ENCODE measurements around the gene RAB3GAP2. TPM values are rescaled to one million over a fixed set of nuclear protein-coding genes. Genes with fewer than 3 reads are reported as not detected.
"Not testable (repeated sequence)": the region's sequence is repeated elsewhere in the genome, so short reads cannot be mapped to it uniquely, and the experiment has no call there.

The RAB3GAP2 gene
- total RNA-seq, 1 donor from 2014 or later, result 51.2 TPM

- H3K27ac Mint-ChIP-seq, result peak overlapping the region; percentile 45
- no peaks in the 10 kb centered on the region for H3K27me3 Mint-ChIP-seq
- TF ChIP-seq CTCF (conservative IDR thresholded peaks at IDR 0.05), result no peak
- no peaks in the 10 kb centered on the region for H3K4me1 Mint-ChIP-seq (ENCODE audit: unreplicated experiment)
- H3K36me3 Mint-ChIP-seq, result peaks cover 14% of the 10 kb centered on the region
- no peak for DNase-seq (ENCODE audit: extremely low spot score, unreplicated experiment)
- no peaks in the 10 kb centered on the region for H3K9me3 Mint-ChIP-seq
- peak overlapping the region; percentile 5 for H3K4me3 Mint-ChIP-seq
Observed at GRCh38 chr1:220121791-220122530, 150.3 kb downstream of the RAB3GAP2 start.

- peaks cover 10% of the 10 kb centered on the region for H3K36me3 Mint-ChIP-seq
- no peaks in the 10 kb centered on the region for H3K27me3 Mint-ChIP-seq
- peak overlapping the region; percentile 75 for H3K27ac Mint-ChIP-seq
- no peaks in the 10 kb centered on the region for H3K9me3 Mint-ChIP-seq
- no peak for TF ChIP-seq CTCF (conservative IDR thresholded peaks at IDR 0.05)
- DNase-seq (ENCODE audit: extremely low spot score, unreplicated experiment), result no peak
- H3K4me1 Mint-ChIP-seq (ENCODE audit: unreplicated experiment), result no peaks in the 10 kb centered on the region
- H3K4me3 Mint-ChIP-seq, result peak overlapping the region; percentile 75
Observed at GRCh38 chr1:220119043-220119512, 153.2 kb downstream of the RAB3GAP2 start.

- Mint-ChIP-seq H3K27me3 (no peaks in the 10 kb centered on the region), H3K4me1 (ENCODE audit: unreplicated experiment) (no peaks in the 10 kb centered on the region), H3K36me3 (peaks cover 13% of the 10 kb centered on the region), H3K27ac (no peak overlapping the region), H3K4me3 (no peak overlapping the region), H3K9me3 (no peaks in the 10 kb centered on the region)
- TF ChIP-seq CTCF (conservative IDR thresholded peaks at IDR 0.05), result peak; percentile 74
- no peak for DNase-seq (ENCODE audit: extremely low spot score, unreplicated experiment)
Observed at GRCh38 chr1:220113136-220113695, 159.0 kb downstream of the RAB3GAP2 start.

GRCh38 chr1:220112600-220112999 lies 159.7 kb downstream of the RAB3GAP2 start:
- H3K4me3 Mint-ChIP-seq; H3K27me3 Mint-ChIP-seq; DNase-seq (ENCODE audit: extremely low spot score, unreplicated experiment); H3K27ac Mint-ChIP-seq; H3K9me3 Mint-ChIP-seq; H3K4me1 Mint-ChIP-seq (ENCODE audit: unreplicated experiment): not testable (repeated sequence)
- peaks cover 13% of the 10 kb centered on the region for H3K36me3 Mint-ChIP-seq

GRCh38 chr1:220110473-220110872 lies 161.8 kb downstream of the RAB3GAP2 start:
- not testable (repeated sequence) for H3K4me1 Mint-ChIP-seq (ENCODE audit: unreplicated experiment); H3K4me3 Mint-ChIP-seq; DNase-seq (ENCODE audit: extremely low spot score, unreplicated experiment); H3K9me3 Mint-ChIP-seq; H3K27ac Mint-ChIP-seq; H3K27me3 Mint-ChIP-seq
- H3K36me3 Mint-ChIP-seq, result peaks cover 22% of the 10 kb centered on the region

- H3K4me1 Mint-ChIP-seq (ENCODE audit: unreplicated experiment), result peaks cover 7% of the 10 kb centered on the region
- H3K9me3 Mint-ChIP-seq, result no peaks in the 10 kb centered on the region
- peaks cover 18% of the 10 kb centered on the region for H3K36me3 Mint-ChIP-seq
- no peak overlapping the region for H3K27ac Mint-ChIP-seq
- H3K4me3 Mint-ChIP-seq, result no peak overlapping the region
- no peaks in the 10 kb centered on the region for H3K27me3 Mint-ChIP-seq
- TF ChIP-seq CTCF (conservative IDR thresholded peaks at IDR 0.05), result no peak
- no peak for DNase-seq (ENCODE audit: extremely low spot score, unreplicated experiment)
Observed at GRCh38 chr1:220099826-220100225, 172.4 kb downstream of the RAB3GAP2 start.

Small RNAs within 50 kb of the gene (microRNA-seq; reads per million reads assigned to microRNA genes)
- gene MIR194-1 (528 reads per million, percentile 78 among the genes with 10 or more reads in this experiment), gene MIR215 (776 reads per million, percentile 81 among the genes with 10 or more reads in this experiment), gene MIR664A (209 reads per million, percentile 68 among the genes with 10 or more reads in this experiment)

Other genes starting within 250 kb of the RAB3GAP2 start
- gene EPRS1, start 225.9 kb downstream of the RAB3GAP2 start, total RNA-seq (ENCODE audit: low replicate concordance), result 99.6 and 116 TPM in 2 replicates
- 22.2 and 28.7 TPM in 2 replicates for gene BPNT1, start 182.7 kb downstream of the RAB3GAP2 start, total RNA-seq (ENCODE audit: low replicate concordance)
- gene IARS2, start 178.3 kb downstream of the RAB3GAP2 start, total RNA-seq (ENCODE audit: low replicate concordance), result 66.3 and 67.3 TPM in 2 replicates